Germinal center (tissue), 1 donor: ENCODE results near the gene CEP72.
"Not testable (repeated sequence)": the region's sequence is repeated elsewhere in the genome, so short reads cannot be mapped to it uniquely, and the experiment has no call there.

Experiments used
- DNase-seq: peaks from one replicate; pipeline ENCODE4 v3.0.0; 2012; ENCODE audit warnings: mixed read lengths, low spot score

CEP72 gene

GRCh38 chr5:684751-685216 is 72.6 kb downstream of the CEP72 start:
- DNase-seq = no peak

- DNase-seq = no peak
Measured at GRCh38 chr5:685262-686171, 73.4 kb downstream of the CEP72 start.

- not testable (repeated sequence) for DNase-seq
Measured at GRCh38 chr5:686172-686523, 74.0 kb downstream of the CEP72 start.

DNA sequence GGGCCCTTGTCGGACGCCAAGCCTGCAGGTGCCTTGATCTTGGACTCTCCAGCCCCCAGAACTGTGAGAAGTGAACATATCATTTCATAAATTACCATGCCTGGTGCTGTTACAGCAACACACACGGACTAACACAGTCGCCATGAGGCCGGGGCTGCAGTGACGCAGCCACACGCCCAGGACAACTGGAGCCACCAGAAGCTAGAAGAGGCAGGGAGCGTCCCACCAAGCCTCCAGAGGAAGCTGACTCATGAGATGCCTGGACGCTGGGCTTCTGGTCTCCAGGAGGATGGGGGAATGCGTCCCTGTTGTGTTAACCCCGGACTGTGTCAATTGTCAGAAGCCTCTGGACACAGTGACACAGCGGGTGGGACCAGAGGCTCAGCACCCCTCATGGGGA is 74.8 kb downstream of the CEP72 start:
- DNase-seq = not testable (repeated sequence)

- DNase-seq = not testable (repeated sequence)
Measured at GRCh38 chr5:688348-689010, 76.3 kb downstream of the CEP72 start.

GRCh38 chr5:690293-690692 is 78.2 kb downstream of the CEP72 start:
- DNase-seq = not testable (repeated sequence)

- DNase-seq = not testable (repeated sequence)
Measured at GRCh38 chr5:691049-691448, 78.9 kb downstream of the CEP72 start.

DNA sequence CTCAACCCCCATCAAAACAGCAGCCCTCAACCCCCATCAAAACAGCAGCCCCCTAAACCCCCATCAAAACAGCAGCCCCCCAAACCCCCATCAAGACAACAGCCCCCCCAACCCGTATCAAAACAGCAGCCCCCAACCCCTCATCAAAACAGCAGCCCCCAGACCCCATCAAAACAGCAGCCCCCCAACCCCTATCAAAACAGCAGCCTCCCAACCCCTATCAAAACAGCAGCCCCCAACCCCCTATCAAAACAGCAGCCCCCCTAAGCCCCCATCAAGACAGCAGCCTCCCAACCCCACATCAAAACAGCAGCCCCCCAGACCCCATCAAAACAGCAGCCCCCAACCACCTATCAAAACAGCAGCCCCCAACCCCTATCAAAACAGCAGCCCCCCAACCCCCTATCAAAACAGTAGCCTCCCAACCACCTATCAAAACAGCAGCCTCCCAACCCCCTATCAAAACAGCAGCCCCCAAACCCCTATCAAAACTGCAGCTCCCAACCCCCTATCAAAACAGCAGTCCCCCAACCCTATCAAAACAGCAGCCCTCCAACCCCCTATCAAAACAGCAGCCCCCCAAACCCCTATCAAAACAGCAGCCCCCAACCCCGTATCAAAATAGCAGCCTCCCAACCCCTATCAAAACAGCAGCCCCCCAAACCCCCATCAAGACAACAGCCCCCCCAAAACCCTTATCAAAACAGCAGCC is 79.8 kb downstream of the CEP72 start:
- DNase-seq = no peak

GRCh38 chr5:692529-693041 is 80.4 kb downstream of the CEP72 start:
- not testable (repeated sequence) for DNase-seq

GRCh38 chr5:693271-694041 is 81.3 kb downstream of the CEP72 start, which contains the start of gene TPPP:
Gene TPPP (minus strand): TSS chr5:693352. CDS start chr5:678060, 15,292 bp downstream.
- DNase-seq = peak; percentile 83

DNA sequence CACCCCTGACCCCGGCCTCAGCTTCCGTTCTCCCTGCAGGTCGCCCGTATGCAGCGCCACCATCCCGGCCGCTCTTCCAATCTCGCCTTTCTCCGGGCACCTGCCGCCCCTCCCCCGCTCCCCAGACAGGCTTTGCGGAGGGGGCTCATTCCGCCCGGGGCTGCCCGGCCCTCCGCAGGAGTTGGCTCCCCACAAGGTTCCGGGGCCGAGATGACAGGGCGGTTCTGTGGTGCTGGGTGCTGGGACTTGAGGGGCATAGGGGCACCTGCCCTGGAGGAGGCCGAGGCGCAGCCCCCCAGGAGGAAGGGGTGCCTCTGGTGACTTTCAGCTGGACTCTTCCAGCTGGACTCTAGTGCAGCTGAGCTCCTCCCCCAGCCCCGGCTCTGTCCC is 81.9 kb downstream of the CEP72 start:
- DNase-seq = not testable (repeated sequence)

- not testable (repeated sequence) for DNase-seq
Measured at GRCh38 chr5:695475-695874, 83.3 kb downstream of the CEP72 start.

GRCh38 chr5:696191-696590 is 84.1 kb downstream of the CEP72 start:
- DNase-seq = not testable (repeated sequence)

DNA sequence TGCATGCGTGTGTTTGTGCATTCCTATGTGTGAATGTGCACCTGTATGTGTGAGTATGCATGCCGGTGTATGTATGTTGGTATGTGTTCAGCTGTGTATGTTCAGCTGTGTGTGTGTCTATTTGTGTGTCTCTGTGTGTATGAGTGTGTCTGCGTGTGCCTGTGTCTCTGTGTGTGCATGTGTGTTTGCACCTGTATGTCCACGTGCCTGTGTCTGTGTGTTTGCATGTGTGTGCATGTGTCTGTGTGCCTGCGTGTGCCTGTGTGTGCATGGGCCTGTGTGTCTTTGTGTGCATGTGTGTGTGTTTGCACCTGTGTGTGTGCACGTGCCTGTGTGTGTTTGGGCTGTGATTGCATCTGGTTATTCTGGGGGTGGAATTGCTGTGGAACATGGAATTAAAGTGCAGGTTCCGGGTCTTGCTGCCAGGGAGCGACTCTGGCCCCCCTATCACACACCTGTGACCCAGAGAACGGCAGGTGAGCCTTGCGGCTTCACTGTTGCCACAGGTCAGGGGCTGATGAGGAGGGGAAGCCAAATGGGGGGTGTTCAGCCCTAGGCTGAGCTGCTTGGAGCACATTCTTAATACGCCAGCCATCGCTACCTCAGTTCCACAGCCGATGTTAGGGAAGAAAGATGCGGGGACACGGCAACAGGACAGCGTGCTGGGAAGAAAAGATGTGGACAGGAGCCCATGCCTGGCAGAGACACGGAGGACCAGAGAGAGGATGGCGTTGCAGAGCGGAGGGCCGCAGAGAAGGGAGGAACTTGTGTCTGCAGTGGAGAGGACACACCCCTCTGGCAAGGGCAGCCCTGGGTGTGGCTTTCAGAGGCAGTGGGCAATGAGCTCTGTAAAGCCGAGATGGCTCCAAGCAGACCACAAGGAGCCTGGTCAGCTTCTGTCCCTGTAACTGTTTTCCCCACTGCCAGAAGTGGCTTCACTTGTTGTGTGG is 84.9 kb downstream of the CEP72 start:
- not testable (repeated sequence) for DNase-seq
